GM19452 (cell line): ENCODE data around the gene ARHGEF16.

ENCODE experiments used
- ATAC-seq: cut with Tn5 transposase; IDR thresholded peaks from one replicate; pipeline ENCODE4 v1.9.1; 2021; ENCODE audit not compliant: unreplicated experiment

ARHGEF16 gene

DNA sequence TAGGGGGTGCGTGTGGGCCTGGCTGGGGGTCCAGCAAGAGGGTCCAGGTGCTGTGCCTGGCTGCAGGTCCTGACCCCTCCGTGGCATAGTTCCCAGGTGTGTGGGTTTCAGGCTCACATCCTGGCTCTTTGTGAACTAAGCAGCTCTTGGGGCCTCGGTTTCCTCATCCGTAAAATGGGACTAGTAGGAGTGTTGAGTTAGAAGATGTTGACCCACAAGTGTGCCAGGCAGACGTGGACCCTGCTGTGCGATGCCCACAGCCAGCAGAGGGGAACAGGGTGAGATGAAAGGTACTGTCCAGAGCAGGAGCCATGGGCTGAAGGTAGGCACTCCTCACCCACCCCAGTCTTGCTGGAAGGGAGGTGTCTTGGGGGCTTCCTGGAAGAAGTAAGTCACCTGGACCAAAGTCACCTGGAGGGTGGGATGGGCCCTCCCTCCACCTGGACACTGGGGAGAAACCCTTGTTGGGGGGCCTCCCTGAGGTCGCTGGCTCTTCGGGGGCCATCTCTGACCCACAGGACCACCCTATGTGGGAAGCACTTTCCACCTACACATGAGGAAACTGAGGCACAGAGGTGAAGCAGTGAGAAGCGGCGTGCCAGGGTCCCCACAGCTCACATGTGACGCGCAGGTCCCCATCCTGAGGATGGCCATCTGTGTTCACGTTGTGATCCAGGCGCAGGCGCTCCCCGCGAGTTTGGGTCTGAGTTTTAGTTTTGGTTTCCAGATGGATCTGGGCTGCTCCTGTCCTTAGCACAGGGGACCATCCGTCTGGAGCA is 1.4 kb downstream of the ARHGEF16 start:
- no peak for ATAC-seq

DNA sequence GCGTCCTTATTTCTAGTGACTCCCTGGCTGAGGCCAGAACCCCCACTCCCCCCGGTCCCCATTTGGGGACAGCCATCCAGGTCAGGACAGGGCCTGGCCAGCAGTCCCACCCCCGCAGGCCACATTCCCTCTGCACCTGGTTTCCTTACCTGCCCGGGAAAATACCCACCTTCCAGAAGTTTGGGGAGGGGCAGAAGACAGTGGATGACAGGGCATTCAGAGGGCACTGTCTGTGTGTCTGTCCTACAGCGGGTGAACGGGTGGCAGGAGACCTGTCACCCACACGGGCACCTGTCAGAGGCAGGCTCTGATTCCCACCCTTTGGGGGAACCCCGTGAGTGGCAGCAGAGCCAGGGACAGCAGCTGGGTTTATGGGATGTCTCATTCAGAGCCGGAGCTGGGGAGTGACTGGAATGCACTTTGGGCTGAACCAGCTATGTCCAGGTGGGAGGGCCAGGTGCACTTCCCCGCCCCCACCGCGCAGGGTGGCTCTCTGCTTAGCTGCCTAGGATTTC is 2.0 kb downstream of the ARHGEF16 start:
- no peak for ATAC-seq

GRCh38 chr1:3456964-3457909 is 2.8 kb downstream of the ARHGEF16 start:
- no peak for ATAC-seq

DNA sequence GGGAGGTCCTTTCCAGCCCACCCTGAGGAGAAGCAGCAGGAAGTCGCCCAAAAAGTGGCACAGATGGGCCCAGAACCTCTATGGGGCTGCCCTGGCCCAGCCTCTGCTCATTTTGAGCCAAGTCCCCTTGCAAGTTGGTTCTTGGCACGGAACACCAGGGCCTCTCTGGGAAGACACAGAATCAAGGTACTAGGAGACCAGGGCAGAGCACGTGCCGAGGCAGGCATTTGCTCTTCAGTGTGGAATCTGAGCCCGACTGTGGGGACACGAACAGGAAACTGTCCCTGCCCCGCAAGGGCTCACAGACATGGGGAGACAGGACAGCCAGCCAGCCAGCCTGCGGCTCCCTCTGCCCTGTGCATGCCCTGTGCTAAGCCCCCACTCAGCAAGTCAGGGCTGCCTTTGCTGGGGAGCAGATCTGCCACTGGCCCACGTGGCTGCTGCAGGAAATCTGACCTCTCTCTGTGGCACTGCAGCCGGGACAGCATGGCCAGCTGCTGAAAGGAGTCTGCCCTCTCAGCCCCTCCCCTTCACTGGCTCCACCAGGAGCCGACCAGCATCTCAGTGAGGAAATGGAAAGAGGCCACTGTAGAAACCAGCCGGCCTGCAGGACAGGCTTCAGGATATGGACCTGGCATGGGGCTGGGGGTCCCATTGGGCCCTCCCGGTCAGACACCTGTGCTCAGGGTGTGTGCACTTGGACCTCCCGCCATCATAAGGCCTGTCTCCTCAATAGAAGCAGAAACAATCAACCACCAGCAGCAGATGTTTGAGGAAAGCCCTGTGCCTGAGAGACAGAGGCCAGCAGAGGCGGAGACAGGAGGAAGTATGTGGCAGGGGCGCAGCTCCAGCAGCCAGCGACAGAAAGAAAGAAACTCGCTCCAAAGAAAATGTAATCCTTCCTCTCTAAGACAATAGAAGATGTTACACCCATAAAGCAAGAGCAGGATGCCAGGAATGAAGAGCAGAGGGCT is 3.7 kb downstream of the ARHGEF16 start:
- no peak for ATAC-seq

DNA sequence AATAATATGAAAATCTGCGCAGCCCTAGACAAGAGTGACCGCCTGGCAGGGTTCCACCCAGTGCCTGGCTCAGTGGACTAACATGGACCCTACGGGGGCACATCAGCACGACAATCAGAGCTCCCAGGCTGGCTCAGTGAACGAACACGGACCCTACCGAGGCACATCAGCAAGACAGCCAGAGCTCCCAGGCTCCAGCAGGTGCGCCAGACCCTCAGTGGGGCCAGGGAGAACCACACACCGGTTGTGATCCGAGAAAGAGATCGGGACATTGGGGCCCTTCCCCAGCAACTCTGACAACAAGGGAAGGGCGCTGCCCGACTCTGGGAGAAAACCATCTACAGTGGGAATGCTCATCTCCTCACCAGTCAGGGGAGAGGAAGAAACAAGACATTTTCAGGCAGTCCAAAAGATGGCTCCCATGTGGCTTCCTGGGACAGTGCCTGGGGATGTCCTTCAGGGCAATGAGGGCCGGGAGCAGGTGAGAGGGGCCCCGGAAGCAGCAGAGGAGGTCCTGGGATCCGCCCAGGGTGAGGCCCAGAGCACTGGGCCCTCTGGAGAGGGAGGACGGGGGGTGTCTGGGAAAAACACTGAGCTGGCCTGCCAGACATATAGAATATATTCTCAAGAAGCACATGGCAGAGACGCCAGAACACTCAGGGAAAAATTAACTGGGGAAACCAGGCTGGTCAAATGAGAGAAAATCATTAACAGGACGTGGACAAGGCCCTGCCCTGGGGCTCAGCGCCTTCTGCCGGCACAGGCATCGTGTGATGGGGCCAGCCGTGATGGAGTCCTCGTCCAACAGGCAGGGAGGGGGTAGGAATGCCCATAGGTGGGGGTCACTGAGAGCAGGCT is 4.8 kb downstream of the ARHGEF16 start:
- ATAC-seq: no peak

- ATAC-seq: no peak
Measured at GRCh38 chr1:3459940-3460671, 5.6 kb downstream of the ARHGEF16 start.

DNA sequence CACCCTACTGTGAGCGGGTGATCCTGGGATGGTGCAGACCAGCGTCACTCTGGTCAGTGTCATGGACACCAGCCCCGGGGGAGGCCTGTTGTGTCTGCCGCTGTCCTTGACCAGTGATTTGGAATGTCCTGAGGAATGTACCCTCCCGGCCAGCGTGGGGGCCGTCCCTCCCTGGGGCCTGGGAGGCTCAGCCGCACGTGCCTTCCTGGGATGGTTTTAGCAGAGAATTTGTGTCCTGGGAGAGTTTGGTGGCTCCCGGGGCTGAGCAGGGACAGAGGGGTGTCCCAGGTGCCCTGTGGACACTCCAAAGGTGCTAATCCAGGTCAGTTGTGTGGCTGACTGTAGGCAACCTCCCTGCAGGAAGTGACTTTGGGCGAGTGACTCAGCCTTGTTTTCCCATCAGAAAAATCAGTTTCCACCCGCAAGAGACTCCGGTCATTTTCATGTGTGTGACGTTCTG is 6.2 kb downstream of the ARHGEF16 start:
- ATAC-seq: no peak

GRCh38 chr1:3461238-3461933 is 6.9 kb downstream of the ARHGEF16 start:
- no peak for ATAC-seq

DNA sequence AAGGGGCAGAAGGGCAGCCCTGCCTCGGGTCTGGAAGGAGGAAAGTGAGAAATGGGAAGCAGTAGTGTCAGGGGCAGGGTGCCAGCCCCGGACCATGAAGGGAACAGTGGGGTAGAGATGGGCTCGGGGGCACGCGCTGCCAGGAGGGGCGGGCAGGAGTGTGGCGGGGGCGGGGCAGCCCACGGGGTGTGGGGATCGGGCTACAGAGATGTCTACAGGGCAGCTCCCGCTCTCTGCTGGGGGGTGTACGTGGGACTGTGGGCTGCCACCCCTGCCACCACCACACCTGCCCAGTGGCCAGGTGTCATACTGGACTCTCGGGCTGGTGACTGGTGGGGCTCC is 7.4 kb downstream of the ARHGEF16 start:
- no peak for ATAC-seq

DNA sequence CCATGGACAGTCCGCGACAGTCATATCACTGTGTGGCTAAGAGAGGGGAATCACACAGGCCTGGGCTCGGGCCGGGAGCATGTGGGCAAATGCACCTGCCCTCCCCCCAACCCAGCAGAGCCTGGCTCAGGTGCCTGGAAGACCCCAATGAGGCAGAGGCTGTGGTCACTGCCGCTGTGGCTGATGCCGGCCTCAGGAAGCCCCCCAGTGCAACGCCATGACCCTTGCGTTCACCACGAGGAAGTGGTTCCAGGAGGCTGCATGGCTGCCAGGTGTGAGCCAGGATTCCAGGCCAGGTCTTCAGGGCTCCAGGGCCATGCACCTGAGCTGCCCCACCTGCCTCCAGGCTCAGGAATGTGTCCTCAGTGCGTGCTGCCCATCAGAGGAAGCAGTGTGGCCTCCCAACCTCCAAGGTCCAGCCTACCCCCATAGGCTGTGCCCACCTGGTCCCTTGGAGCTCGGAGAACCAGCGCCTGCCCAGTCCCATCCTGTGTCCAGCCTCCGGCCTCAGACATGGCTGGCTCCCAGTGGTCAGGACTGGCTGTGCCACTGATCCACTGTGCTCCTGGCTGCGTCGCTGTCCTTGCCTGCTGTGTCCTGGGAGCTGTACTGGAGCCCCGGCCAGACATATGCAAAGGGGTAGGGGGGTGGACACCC is 8.0 kb downstream of the ARHGEF16 start:
- ATAC-seq: no peak

- no peak for ATAC-seq
Measured at GRCh38 chr1:3463013-3463385, 8.5 kb downstream of the ARHGEF16 start.

DNA sequence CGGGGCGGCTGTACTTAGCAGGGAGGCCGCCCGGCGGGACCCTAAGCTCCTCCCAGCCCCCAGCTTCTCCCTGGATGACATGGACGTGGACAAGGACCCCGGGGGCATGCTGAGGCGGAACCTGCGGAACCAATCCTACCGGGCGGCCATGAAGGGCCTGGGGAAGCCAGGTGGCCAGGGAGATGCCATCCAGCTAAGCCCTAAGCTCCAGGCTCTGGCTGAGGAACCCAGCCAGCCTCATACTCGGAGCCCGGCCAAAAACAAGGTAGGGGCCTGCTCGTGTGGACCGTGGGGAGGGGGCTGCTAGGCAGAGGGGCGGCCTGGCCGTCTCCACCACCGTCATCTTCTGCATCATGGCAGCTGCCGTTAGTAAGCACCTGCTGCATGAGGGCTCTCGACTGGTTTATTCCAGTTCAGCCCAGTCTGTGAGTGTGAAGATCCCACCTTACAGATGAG is 9.0 kb downstream of the ARHGEF16 start:
- ATAC-seq: no peak

- no peak for ATAC-seq
Measured at GRCh38 chr1:3463891-3464648, 9.6 kb downstream of the ARHGEF16 start.

GRCh38 chr1:3464649-3465025 is 10.2 kb downstream of the ARHGEF16 start:
- no peak for ATAC-seq

DNA sequence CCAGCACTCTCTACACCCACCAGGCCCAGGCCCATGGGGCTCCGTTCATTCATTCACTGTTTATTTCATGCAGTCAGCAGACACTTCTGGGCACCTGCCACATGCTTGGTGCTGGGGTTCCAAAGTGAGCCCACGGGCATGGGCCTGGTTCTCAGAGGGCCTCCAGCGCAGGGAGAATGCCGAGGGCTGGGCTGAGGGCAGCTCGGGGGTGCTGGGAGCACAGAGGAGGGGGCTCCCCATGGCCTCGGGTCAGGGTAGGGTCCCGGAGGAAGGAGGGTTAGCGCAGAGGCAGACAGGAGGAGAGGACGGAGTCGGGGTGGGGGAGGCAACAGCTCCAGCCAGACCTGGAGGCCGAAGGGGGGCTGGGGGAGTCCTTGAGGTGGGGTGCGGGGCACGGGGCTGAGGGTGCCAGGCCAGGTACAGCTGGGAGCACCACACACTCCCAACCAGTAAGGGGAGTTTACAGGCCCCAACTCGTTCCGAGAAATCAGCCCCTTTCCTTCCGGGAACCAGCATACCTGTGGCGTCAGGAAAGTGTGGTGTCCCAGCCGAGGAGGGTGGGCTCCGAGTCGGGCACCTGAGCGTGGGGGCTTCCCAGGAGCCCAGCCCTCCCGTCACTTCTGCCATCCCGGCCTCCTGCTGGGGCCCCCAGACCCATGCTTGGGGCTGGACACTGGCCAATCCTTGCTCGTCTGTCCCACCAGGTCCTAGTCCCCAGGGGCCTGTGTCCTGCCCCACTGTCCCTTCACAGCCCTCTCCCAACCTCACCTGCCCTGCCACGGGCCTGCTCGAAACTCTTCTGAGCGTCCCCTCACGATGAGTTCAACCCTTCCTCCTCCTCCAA is 10.8 kb downstream of the ARHGEF16 start:
- no peak for ATAC-seq

DNA sequence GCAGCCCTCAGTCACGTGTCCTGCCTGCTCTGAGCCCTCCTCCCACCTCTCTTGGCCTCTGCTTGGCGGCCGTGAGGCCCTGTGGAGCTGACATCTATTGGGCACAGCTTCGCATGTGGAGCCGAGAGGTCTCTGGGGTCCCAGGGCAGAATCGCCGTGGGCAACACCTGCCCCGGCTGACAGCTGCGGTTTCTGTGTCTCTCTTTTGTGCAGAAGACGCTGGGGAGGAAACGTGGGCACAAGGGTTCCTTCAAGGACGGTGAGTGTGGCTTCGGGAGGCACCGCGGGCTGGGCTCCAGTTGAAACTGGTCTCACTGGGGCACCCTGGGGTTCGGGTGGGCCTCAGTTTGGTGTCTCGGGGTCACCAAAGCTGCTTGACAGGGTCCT is 11.5 kb downstream of the ARHGEF16 start:
- ATAC-seq: no peak
